Measurements from ENCODE around the gene GDA. TPM values are rescaled to one million over a fixed set of nuclear protein-coding genes. Genes with fewer than 3 reads are reported as not detected.

GDA gene
- total RNA-seq, 1 experiment from 2014 or later: 357 TPM

DNA sequence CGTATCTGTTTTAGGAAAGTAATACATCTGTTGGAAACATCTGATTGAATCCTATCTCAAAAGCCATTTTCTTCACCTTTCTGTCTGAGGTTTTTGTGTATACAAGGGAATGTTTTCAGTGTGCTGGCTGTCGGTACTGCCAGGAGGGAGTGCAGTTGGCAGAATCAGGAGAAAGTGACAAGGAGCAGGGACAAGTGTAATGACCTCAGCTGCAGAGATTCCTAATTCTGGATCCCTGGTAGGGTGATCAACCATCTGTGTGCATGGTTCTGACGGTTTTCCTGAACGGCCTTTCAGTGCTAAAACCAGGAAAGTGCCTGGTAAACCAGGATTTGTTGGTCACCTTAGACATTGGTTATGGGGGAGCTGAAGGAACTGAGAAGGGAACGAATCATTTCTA lies 1.6 kb upstream of the GDA start:
- no peak for DNase-seq (ENCODE audit: extremely low read depth, low read depth)

DNA sequence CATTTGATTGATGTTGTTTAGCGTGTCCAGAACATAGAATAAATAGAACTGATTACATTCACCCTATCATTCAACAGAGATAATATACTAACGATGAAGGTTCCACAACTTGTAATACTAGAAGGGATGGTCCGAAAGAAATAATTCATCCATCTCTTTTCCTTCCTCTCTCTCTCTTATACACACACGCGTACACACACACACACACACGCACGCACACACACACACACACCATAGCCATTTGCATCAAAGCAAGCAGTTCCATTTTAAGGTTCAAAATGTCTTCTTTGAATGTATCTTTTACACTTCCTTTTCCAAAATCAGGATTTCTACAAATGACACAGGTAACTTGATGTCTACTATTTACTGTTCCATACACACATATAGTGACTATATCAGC lies 887 bp downstream of the GDA start:
- no peak for DNase-seq (ENCODE audit: extremely low read depth, low read depth)

DNA sequence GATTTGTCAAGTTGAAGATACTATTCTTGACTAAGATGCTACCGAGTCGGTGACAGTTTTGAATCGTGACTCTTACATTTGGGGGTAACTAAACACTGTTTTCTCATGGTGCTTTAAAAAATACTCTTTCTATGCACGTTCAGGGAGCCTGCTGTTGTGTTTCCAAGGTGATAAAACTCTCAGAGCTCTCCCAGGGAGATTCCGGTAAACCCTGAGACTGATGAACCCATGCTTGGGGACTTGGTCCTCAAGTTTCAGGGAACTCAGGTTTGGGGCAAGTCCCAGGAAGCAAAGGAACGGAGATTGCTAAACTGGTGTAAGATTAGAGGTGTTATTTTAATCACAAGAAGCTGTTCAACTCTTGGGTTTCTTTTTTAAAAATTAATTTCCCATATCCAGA lies 1.4 kb downstream of the GDA start:
- DNase-seq (ENCODE audit: extremely low read depth, low read depth): no peak

DNA sequence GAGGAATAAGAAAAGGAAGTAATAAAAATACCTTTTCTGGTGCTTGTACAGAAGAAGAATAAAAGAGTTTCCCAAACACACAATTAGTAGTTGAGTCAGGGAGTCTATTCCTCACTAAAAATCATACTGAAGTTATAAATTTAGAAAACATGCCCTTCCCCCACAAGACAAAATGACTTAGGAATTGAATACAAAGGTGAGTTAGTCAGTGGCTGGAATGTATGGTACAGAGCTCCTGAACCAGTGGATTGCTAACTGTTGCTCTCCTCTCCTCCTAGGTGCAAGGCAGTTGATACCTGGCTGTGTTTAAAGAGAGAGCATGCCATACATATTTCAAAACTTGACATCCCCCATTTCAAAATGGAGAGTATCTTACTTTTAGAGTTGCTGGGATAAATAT lies 1.9 kb downstream of the GDA start:
- DNase-seq (ENCODE audit: extremely low read depth, low read depth): no peak

DNA sequence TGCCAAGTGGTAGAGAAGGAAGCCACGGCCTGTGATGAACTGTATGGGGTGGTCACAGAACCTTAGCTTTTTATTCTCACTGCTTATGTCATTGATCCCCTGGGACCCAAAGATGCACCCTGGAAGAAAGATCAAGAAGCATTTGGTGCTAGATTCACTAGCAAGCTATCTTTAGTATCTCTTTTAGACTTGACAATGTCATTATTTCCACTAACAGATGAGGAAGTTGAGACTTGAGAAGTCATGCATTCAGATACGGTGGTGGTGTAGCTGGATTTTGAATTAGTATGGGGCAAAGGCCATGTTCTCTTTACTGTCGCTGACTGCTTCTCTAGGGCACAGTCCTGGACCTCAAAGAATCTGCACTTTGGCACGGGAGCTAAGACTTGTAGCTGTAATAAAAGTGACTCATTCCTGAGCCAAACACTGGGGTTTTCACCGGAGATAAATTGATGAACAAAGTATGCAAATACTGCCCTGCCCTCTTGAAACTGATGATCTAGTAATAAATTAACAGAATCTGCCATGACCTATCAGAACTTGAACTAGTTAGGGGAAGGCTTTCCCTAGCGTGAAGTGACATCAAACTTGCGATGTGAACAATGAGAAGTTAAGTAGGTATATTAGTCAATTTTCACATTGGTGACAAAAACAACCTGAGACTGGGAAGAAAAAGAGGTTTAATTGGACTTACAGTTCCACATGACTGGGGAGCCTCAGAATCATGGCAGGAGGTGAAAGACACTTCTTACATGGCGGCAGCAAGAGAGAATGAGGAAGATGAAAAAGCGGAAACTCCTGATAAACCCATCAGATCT lies 5.4 kb downstream of the GDA start:
- no peak for DNase-seq (ENCODE audit: extremely low read depth, low read depth)

DNA sequence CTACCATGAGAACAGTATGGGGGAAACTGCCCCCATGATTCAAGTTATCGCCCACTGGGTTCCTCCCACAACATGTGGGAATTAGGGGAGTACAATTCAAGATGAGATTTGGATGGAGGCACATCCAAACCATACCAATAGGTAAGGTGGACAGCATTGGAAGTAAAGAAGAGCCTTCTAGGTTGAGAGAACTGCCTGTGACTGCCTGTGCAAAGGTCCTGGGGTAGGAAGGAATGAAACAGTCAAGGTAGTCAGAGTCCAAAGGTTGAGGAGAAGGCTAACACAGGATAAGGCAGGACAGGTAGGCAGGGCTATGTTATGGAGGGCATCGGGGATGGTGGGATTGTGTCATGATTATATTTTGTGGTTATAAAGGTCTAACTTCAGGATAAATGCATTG lies 6.1 kb downstream of the GDA start:
- DNase-seq (ENCODE audit: extremely low read depth, low read depth): no peak

DNA sequence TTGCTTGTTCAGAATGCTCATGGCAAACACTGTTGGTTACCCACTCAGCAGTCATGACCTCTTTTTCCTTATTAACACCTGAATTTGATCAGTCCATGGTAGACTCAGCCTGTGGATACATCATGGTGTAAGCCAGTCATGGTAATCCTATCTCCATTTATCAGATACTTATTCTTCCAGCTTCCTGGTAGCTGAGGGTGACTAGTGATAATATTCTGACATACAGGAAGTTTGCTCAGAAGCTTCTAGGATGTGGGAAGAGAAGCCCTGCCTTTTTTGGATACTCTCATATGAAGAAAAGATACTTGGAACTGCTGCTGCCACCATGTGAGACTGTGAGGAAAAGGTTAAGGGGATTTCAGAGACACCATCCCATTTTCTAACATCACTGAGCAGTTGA lies 7.3 kb downstream of the GDA start:
- DNase-seq (ENCODE audit: extremely low read depth, low read depth): no peak

DNA sequence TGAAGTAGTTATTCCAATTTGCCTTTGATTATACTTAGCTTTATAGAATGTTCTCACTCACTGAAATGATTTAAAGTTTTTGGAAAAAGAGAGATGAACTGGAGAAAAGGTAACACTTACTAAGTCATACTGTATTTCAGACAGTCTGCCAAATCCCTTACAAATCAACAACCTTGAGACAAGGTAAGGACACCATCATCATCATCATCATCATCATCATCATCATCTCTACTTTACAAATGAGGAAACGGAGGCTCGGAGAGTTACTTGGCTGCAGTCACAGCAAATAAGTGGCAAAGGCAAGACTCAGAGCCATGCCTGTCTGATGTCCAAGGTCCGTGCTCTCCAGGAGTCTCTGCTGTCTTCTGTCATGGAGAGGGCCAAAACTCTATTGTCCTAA lies 9.4 kb downstream of the GDA start:
- no peak for DNase-seq (ENCODE audit: extremely low read depth, low read depth)

DNA sequence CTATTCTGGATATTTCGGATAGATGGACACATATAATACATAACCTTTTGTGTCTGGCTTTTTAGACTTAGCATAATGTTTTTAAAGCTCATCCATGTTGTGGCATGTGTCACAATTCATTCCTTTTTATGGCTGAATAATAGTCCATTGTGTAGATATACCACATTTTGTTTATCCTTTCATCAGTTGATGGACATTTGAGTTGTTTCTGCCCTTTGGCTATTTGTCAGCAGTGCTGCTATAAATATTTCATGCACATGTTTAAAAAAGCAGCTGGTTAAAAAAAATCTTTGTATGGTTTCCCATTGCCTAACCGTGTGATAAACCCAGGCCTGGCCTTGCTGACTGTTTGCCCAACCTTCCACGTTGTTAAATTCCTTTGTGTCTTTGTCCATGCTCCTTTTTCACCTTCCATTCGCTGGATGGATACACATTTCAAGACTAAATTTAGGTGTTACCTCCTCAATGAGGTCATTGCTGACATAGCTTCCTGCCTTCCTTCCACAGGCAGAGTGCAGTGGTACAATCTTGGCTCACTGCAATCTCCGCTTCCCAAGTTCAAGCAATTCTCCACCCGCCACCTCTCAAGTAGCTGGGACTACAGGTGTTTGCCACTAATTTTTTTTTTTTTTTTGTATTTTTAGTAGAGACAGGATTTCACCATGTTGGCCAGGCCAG lies 11.3 kb downstream of the GDA start:
- DNase-seq (ENCODE audit: extremely low read depth, low read depth): no peak

DNA sequence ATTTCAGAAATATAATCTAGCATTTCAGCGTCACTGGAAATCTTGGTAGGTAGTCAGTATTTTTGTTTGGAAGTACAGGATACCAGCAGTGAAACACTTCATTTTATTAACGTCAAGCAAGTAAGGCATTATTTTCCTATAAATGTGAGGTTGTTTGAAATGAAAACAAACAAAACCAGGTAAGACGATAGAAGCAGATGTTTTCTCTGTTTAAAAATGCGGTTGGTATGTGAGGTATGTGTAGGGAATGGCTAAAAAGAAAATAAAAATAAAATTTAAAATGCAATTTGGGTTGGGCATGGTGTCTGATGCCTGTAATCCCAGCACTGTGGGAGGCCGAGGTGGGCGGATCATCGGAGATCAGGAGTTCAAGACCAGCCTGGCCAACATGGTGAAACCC lies 16.1 kb downstream of the GDA start:
- no peak for DNase-seq (ENCODE audit: extremely low read depth, low read depth)

DNA sequence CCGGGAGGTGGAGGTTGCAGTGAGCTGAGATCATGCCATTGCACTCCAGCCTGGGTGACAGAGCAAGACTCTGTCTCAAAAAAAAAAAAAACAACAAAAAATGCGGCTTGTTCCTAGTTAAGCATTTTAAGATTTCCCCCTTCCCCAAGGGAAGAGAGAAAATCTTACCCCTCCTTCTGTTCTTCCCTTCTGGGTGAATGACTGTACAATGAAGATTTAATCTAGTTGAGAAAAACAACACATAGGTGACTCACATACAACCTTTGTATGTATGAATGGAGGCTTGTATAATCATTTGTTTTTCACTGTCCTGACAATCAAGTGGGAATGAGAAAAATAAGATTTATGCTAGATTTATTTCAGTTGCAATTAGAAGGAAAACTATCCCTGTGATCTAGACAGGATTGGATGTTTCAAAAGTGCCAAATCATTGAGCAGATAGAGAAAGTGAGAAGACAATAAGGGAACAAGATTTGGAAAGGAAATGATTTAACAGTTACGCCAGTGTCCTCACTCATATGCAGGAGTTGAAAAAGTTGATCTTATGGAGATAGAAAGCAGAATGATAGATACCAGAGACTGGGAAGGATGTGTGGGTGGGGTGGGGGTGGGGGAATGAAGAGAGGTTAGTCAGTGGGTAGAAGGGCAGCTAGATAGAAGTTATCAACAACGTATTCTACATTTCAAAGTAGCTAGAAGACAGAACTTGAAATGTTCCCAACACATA lies 16.7 kb downstream of the GDA start:
- DNase-seq (ENCODE audit: extremely low read depth, low read depth): peak; percentile 57

DNA sequence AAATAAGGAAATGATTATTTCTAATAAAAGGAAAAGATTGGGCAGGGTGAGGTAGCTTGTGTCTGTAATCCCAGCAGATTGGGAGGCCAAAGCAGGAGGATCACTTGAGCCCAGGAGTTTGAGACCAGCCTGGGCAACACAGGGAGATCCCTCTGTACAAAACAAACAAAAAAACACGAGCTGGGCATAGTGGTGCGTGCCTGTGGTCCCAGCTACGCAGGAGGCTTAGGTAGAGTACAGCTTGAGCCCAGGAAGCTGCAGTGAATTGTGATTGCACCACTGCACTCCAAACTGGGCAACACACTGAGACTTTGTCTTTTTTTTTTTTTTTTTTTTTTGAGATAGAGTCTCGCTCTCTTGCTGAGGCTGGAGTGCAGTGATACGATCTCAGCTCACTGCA lies 18.8 kb downstream of the GDA start:
- no peak for DNase-seq (ENCODE audit: extremely low read depth, low read depth)

DNA sequence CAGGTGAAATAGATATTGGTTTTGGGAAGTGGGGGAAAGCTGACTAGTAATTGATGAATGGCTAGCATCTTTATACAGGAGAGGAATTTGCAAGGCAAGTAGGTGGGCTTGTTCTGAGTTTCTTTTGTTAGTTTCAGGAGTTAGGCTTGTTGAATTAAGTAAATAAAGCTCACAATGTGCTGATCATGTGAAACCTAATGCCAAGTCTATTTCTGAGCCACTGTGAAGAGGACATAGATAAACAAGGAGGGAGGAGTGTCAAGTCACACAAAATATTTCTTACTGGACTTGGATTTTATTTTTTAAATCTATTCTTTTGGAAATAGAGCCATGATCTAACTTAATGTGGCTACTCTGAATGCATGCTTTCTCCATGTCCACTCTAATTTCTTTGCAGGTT lies 19.9 kb downstream of the GDA start:
- DNase-seq (ENCODE audit: extremely low read depth, low read depth): no peak

DNA sequence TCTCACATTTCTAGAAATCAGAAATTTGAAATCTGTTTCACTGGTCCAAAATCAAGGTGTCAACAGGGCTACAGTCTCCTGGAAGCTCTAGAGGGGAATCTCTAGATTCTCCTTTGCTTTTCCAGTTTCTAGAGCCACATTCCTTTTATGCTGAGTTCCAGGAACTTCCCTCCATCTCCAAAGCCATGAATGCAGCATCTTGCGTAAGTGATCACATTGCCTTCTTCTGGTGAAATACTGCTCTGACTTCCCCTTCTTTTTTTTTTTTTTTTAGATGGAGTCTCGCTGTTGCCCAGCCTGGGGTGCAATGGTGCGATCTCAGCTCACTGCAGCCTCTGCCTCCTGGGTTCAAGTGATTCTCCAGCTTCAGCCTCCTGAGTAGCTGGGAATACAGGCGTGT lies 23.8 kb downstream of the GDA start:
- DNase-seq (ENCODE audit: extremely low read depth, low read depth): no peak

DNA sequence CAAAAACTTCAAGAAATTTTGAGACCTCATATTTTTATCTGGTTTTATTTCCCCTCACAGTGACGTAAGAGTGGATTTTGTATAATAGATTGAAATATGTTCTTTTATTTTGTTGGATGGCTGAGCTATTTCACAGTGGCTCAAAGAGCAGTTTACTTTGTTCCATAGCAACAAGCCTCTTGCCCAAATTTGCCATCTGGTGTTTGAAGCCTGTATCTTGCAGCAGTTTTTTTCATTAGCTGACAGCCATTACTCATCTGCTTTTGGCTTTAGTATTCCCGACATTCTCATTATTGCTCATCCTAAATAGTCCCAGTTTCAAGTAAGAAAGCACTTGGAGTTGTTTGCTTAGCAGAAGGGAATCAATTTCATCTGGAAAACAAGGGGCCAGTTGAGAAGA lies 36.3 kb downstream of the GDA start:
- DNase-seq (ENCODE audit: extremely low read depth, low read depth): no peak

DNA sequence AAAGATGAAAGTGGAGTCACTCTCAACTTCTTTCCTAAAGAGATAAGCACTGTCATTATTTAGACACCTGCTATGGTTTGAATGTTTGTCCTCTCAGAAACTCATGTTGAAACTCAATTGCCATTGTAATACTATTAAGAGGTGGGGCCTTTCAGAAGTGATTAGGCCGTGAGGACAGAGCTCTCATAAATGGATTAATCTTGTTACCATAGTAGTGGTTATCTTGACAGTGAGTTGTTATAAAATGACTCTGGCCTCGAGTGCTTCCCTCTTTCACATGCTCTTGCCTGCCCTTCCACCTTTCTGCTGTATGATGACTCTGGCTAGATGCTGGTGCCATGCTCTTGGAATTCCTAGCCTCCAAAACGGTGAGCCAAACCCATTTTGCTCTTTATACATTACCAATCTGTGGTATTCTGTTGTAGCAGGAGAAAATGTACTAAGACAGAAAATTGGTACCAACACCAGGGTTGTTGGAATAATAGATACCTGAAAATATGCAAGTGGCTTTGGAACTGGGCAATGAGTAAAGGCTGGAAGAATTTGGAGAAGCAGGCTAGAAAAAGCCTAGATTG lies 38.0 kb downstream of the GDA start:
- DNase-seq (ENCODE audit: extremely low read depth, low read depth): no peak

DNA sequence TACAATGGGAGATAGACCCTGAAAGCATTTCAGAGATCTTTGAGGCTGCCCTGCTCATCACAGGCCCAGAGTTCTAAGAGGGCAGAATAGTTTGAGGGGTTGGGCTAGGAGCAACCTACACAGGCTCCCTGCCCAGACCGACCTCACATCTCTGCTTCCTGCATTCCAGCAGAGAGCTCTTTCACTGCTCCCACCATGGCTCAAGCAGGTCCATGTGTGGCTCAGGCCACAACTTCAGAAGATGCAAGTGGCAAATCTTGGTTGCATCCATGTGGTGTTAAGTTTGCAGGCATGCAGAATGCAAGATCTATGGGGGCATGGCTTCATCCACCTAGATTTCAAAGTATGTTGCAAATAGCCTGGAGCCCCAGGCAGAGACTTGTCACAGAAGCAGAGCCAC lies 39.0 kb downstream of the GDA start:
- no peak for DNase-seq (ENCODE audit: extremely low read depth, low read depth)

DNA sequence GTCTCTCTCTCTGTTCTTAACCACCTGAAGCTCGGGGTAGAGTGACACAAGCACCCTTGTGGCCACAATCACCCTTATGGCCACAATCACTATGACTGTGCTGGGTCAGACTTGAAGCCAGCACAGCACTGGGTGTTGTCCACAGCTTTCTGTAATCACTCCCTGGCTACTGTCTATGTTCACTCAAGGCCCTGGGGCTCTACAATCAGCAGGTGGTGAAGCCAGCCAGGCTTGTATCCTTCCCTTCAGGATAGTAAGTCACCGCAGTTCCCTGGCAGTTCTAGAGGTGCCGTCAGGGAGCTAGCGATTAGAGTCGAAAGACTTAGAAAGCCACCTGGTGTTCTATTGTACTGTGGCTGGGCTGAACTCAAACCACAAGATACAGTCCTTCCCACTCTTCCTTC lies 44.2 kb downstream of the GDA start:
- no peak for DNase-seq (ENCODE audit: extremely low read depth, low read depth)

DNA sequence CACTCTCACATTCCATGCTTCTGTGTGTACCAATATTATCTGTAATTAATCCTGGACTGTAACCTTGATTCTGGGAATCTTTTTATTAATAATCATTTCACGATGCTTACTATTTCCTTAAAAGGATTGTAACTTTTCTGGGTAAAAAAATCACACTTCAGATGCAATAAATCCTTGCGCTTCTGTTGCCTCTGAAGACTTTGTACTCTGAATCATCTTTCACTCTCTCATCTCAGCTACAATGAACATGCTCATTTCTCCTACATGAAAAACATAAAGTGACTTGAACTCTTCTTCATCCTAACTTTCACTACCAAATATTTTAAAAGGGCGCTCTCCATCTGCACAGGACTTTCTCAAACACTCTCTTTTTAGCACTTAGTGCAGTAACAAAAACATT lies 50.0 kb downstream of the GDA start:
- DNase-seq (ENCODE audit: extremely low read depth, low read depth): no peak

DNA sequence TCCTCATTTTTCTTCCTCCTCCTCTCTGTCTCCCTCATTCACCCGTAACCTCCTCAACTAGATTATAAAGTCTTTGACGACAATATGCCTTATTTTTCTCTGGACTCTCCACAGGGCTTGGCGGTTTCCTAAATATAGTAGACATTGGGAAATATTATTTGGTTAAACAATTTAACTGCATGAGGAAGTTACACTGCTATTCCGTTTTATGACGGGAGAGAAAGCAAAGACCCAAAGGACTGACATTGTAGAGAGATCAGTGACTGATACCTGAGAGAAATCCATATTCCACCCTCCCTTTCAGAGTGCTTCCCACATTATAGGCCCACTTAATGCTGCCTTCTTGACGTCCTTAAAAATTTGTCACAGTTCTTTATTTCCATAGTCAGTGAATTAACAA lies 51.2 kb downstream of the GDA start:
- DNase-seq (ENCODE audit: extremely low read depth, low read depth): no peak

DNA sequence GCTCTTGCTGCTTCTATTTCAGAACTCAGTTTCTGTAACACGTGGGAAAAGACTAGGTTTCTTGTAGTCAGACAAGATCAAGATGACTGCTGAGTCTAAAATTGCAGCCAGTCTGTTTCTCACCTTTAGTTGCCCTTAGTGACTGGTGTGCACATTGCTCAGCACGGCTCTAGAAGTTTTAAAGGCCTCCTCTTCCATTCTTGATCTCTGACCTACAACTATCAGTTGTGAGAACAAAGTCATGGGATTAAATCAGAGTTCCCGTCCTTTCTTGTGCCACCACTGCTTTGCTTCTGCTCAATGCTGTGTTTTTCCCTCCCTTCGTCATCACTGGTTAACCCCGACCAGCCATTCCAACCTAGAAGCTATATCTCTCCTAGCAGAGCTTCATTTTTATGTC lies 52.8 kb downstream of the GDA start:
- no peak for DNase-seq (ENCODE audit: extremely low read depth, low read depth)
